ENCODE measurements around the gene APOBEC3A.

GRCh38 chr22:38952281-38952993 lies 5.0 kb upstream of the APOBEC3A start:
- TF ChIP-seq, protein P1, sequence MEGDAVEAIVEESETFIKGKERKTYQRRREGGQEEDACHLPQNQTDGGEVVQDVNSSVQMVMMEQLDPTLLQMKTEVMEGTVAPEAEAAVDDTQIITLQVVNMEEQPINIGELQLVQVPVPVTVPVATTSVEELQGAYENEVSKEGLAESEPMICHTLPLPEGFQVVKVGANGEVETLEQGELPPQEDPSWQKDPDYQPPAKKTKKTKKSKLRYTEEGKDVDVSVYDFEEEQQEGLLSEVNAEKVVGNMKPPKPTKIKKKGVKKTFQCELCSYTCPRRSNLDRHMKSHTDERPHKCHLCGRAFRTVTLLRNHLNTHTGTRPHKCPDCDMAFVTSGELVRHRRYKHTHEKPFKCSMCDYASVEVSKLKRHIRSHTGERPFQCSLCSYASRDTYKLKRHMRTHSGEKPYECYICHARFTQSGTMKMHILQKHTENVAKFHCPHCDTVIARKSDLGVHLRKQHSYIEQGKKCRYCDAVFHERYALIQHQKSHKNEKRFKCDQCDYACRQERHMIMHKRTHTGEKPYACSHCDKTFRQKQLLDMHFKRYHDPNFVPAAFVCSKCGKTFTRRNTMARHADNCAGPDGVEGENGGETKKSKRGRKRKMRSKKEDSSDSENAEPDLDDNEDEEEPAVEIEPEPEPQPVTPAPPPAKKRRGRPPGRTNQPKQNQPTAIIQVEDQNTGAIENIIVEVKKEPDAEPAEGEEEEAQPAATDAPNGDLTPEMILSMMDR (IDR thresholded peaks at IDR 0.05), result no peak
- TF ChIP-seq POLR2A (IDR thresholded peaks at IDR 0.05) (no peak), EP300 (IDR thresholded peaks at IDR 0.05) (no peak)
